AG09309 (cell line): ENCODE data around the gene ACOD1.

Experiments
- DNase-seq: peaks from one replicate; pipeline ENCODE4 v3.0.0-alpha.2; 2010; ENCODE audit warnings: low read depth
- H3K4me3 ChIP-seq: 2 replicates; pipeline ENCODE4 v1.5.1; 2011; ENCODE audit warnings: mild to moderate bottlenecking, low read depth, low read length, moderate library complexity; ENCODE audit not compliant: control insufficient read depth
- TF ChIP-seq, protein P1 (sequence below): IDR thresholded peaks from 2 replicates; pipeline ENCODE4 v1.5.1; 2011; ENCODE audit warnings: mild to moderate bottlenecking, low read depth, low read length, inconsistent platforms; ENCODE audit not compliant: insufficient read depth, control insufficient read depth; ENCODE audit errors: missing control alignments

ACOD1 gene

DNA sequence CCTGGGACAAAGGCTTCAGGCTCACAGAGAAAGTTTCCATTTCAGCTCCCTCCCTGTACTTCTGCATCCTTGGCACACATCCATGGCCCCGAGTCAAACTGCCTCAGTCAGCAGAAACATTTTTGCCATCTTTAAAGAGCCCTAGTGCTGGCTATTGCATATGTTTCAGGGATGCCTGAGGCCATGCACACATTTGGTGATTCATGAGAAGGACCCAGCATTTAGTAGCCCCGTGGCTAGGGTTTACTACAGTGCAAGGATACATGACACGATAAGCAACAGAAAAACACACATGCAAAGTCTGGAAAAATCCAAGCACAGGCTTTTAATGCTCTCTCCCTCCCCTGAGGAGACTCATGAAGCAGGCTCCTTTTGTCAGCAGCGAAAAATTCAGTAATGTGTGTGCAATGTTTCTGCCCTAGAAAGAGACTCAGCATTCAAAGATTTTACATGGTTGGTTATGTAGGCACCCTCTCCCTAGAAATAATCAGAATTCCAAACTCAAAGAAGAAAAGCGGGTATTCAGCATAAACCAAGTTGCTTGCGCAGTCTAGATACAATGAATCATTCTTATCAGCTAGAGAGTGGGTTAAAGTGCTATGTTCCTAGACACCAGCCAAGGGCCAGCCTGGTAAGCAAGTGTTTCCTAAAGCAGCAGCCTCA lies 17.6 kb downstream of the ACOD1 start:
- TF ChIP-seq, protein P1, sequence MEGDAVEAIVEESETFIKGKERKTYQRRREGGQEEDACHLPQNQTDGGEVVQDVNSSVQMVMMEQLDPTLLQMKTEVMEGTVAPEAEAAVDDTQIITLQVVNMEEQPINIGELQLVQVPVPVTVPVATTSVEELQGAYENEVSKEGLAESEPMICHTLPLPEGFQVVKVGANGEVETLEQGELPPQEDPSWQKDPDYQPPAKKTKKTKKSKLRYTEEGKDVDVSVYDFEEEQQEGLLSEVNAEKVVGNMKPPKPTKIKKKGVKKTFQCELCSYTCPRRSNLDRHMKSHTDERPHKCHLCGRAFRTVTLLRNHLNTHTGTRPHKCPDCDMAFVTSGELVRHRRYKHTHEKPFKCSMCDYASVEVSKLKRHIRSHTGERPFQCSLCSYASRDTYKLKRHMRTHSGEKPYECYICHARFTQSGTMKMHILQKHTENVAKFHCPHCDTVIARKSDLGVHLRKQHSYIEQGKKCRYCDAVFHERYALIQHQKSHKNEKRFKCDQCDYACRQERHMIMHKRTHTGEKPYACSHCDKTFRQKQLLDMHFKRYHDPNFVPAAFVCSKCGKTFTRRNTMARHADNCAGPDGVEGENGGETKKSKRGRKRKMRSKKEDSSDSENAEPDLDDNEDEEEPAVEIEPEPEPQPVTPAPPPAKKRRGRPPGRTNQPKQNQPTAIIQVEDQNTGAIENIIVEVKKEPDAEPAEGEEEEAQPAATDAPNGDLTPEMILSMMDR = no peak
- H3K4me3 ChIP-seq = no peak overlapping the region
- DNase-seq = peak; percentile 44

DNA sequence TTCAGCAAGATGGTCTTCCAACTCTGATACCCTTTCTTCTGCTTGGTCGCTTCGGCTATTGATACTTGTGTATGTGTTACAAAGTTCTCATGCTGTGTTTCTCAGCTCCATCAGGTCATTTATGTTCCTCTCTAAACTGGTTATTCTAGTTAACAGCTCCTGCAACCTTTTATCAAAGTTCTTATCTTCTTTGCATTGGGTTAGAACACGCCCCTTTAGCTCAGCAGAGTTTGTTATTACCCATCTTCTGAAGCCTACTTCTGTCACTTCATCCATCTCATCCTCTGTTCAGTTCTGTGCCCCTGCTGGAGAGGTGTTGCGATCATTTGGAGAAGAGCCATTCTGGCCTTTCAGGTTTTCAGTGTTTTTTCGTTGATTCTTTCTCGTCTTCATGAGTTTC lies 18.7 kb downstream of the ACOD1 start:
- H3K4me3 ChIP-seq = no peak overlapping the region
- DNase-seq = no peak
- TF ChIP-seq, protein P1 = no peak

DNA sequence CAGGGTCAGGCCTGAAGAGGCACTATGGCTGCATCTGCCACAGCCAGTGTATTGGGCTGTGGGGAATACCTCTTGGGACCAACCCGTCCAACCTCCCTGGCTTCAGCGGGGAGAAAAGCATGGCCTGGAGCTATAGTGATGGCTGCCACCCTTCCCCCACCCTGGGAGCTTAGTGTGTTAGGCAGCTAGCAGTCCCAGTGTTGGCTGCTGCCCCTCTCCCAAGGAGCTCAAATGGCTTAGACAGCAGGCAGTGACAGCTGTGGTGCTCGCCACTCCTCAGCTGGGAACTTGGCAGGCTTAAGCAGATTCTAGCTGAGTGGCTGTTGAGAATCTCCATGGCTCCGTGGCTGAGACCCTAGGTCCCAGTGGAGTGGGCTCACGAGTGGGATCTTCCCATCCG lies 19.7 kb downstream of the ACOD1 start:
- H3K4me3 ChIP-seq = no peak overlapping the region
- DNase-seq = no peak
- TF ChIP-seq, protein P1 = no peak

DNA sequence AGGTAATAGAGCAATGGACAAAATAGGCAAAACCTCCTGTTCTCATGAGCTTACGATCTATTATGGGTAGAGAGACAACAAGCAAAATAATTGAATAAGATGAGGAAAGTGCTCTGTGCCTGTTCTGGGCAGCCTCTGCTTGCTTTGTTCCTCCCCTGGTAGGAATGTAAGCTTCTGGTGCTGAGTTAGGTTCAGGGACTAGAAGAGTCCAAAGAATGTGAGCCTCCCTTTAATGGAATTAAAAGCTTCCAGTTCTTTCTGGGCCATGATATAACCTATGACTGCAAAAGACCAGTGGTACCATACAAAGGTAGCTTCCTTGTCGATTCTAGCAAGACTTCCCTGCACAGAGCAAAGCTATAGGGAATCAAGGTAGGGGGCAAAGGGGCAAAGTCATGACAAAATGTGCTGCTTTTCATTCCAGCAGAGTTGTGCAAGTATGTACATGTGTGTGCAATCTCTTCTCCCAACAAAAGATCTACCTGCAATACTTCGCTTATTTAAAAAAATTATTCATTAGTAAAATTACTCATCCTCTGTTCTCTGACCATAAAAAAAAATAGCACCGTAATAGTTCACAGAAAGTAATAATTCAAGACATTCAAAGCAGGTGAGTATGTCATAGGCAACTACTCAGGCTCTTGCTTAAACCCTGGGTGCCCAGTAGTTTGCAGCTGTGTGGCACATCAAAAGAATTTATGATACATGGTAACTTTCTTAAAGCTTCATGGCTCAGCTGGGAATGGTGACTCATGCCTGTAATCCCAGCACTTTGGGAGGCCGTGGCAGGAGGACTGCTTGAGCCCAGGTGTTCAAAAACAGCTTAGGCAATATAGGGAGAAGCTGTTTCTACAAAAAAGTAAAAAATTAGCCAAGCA lies 21.4 kb downstream of the ACOD1 start:
- H3K4me3 ChIP-seq = no peak overlapping the region
- no peak for DNase-seq
- TF ChIP-seq, protein P1 = no peak

DNA sequence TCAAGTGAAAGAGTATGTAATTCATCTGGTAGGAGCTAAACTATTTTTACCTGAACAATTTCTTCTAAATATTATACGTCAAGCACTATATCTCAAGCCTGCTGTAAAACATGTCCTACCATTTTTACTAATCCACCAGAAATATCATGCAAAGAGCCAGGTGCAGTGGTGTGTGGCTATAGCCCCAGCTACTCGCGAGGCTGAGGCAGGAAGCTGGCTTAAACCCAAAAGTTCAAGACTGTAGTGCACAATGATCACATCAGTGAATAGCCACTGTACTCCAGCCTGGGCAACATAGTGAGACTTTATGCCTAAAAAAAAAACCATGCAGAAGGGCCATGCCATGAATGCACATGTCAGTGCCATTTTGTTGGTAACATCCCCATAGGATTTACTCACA lies 22.9 kb downstream of the ACOD1 start:
- TF ChIP-seq, protein P1 = no peak
- DNase-seq = no peak

DNA sequence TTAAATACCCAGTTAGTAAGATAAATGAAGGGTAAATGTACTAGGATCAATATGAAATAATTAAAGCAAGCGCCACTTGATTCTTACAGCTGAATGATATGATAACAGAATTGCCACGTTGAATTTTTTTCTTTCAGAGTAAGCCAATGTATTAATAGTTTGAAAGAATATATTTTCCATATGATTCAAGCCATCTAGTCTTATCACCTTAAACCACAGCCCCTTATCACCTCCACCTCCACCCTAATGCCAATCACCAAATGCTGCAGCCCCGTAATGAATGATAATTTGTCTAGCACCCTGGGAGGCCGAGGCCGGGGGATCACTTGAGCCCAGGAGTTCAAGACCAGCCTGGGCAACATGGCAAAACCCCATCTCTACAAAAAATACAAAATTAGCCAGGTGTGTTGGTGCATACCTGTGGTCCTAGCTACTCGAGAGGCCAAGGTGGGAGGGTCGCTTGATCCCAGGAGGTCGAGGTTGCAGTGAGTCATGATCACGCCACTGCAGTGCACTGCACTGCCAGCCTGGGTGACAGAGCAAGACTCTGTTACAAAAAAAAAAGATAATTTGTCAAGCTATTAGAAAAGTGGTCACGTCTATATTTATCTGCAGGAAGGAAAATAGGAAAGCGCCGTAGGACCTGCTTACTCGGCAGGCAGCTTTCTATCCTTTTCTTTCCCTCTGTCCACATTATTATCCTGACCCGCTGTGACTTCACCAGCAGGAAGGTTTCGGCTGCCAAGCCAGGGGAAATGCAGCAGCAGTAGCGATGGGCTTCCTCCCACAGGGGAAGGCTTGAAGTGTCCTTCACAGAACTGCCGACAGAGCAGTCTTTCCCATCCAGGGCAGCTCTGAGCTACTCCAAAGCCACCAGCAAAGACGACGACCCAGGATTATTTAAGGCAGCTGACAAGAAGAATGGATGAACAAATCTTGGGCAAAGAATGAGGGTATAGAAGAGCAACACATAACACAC lies 23.8 kb downstream of the ACOD1 start:
- TF ChIP-seq, protein P1 = no peak
- DNase-seq = no peak
- no peak overlapping the region for H3K4me3 ChIP-seq

More for the DNA sequence above, 22.9 kb downstream of the ACOD1 start:
- H3K4me3 ChIP-seq = no peak overlapping the region
